Liver (tissue), 3 donors: Measurements from ENCODE around the gene PARD6B.

ENCODE experiments used
- GABPA ChIP-seq, 2 donors: IDR thresholded peaks in 1 of 2; conservative IDR thresholded peaks in 1 of 2; 2 replicates each; pipeline ENCODE4 v1.6.1; 2016; ENCODE audit warnings: antibody characterized with exemption in 2 of 2, mild to moderate bottlenecking in 1 of 2, moderate library complexity in 1 of 2
- HNF4G ChIP-seq: IDR thresholded peaks from 2 replicates; pipeline ENCODE4 v1.6.1; 2016; ENCODE audit warnings: antibody characterized with exemption
- MAX ChIP-seq: IDR thresholded peaks from 2 replicates; pipeline ENCODE4 v1.6.1; 2016; ENCODE audit warnings: antibody characterized with exemption
- NR2F2 ChIP-seq: IDR thresholded peaks from 2 replicates; pipeline ENCODE4 v1.6.1; 2016; ENCODE audit warnings: antibody characterized with exemption
- REST ChIP-seq: IDR thresholded peaks from 2 replicates; pipeline ENCODE4 v1.6.1; 2016; ENCODE audit warnings: antibody characterized with exemption, mild to moderate bottlenecking
- RXRA ChIP-seq, 2 donors: IDR thresholded peaks; 2 replicates each; pipeline ENCODE4 v1.6.1; 2017 to 2018; ENCODE audit warnings: antibody characterized with exemption in 2 of 2, mild to moderate bottlenecking in 1 of 2
- TAF1 ChIP-seq: conservative IDR thresholded peaks from 2 replicates; pipeline ENCODE4 v1.6.1; 2016; ENCODE audit warnings: antibody characterized with exemption, mild to moderate bottlenecking
- TF ChIP-seq, protein P1 (sequence below): fragments of 150-350 bp; IDR thresholded peaks from 2 replicates; pipeline ENCODE4 v1.5.1; 2017; ENCODE audit warnings: improper control_type of control experiment, low read depth, low read length; ENCODE audit not compliant: missing input control
- TF ChIP-seq, protein P2 (sequence below): IDR thresholded peaks from 2 replicates; pipeline ENCODE4 v1.6.1; 2016; ENCODE audit warnings: antibody characterized with exemption
- TF ChIP-seq, protein P3 (sequence below): IDR thresholded peaks from 2 replicates; pipeline ENCODE4 v1.6.1; 2016; ENCODE audit warnings: antibody characterized with exemption
- donor health status: healthy.
- donor health status: healthy.

GRCh38 chr20:50712771-50713656 is 18.4 kb upstream of the PARD6B start:
- TF ChIP-seq, protein P1, sequence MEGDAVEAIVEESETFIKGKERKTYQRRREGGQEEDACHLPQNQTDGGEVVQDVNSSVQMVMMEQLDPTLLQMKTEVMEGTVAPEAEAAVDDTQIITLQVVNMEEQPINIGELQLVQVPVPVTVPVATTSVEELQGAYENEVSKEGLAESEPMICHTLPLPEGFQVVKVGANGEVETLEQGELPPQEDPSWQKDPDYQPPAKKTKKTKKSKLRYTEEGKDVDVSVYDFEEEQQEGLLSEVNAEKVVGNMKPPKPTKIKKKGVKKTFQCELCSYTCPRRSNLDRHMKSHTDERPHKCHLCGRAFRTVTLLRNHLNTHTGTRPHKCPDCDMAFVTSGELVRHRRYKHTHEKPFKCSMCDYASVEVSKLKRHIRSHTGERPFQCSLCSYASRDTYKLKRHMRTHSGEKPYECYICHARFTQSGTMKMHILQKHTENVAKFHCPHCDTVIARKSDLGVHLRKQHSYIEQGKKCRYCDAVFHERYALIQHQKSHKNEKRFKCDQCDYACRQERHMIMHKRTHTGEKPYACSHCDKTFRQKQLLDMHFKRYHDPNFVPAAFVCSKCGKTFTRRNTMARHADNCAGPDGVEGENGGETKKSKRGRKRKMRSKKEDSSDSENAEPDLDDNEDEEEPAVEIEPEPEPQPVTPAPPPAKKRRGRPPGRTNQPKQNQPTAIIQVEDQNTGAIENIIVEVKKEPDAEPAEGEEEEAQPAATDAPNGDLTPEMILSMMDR: no peak
- no peak for TF ChIP-seq REST
- TF ChIP-seq, protein P2, sequence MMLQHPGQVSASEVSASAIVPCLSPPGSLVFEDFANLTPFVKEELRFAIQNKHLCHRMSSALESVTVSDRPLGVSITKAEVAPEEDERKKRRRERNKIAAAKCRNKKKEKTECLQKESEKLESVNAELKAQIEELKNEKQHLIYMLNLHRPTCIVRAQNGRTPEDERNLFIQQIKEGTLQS: no peak
- no peak for TF ChIP-seq TAF1
- TF ChIP-seq, protein P3, sequence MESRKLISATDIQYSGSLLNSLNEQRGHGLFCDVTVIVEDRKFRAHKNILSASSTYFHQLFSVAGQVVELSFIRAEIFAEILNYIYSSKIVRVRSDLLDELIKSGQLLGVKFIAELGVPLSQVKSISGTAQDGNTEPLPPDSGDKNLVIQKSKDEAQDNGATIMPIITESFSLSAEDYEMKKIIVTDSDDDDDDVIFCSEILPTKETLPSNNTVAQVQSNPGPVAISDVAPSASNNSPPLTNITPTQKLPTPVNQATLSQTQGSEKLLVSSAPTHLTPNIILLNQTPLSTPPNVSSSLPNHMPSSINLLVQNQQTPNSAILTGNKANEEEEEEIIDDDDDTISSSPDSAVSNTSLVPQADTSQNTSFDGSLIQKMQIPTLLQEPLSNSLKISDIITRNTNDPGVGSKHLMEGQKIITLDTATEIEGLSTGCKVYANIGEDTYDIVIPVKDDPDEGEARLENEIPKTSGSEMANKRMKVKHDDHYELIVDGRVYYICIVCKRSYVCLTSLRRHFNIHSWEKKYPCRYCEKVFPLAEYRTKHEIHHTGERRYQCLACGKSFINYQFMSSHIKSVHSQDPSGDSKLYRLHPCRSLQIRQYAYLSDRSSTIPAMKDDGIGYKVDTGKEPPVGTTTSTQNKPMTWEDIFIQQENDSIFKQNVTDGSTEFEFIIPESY: no peak
- no peak for TF ChIP-seq RXRA (IDR thresholded peaks at IDR 0.05)
- no peak for TF ChIP-seq GABPA (IDR thresholded peaks at IDR 0.05 in 1 of 2, conservative IDR thresholded peaks at IDR 0.05 in 1 of 2)
- no peak for TF ChIP-seq HNF4G
- no peak for TF ChIP-seq NR2F2
- no peak for TF ChIP-seq MAX
